HCT116 (cell line): Measurements from ENCODE around the gene RPL29.
A peak's percentile ranks its signal among the peaks of the same experiment; 100 is the strongest.

Source experiments
- CTCF ChIP-seq, 3 experiments: fragments of 200-600 bp in 1 of 3; sonication (generic) in 1 of 3; IDR thresholded peaks in 2 of 3; conservative IDR thresholded peaks in 1 of 3; 2 replicates each; pipeline ENCODE4 v1.5.1; 2012 to 2017; ENCODE audit warnings: low read depth in 2 of 3, low read length in 2 of 3, antibody characterized with exemption in 1 of 3, borderline replicate concordance in 1 of 3, control low read depth in 1 of 3, mild to moderate bottlenecking in 1 of 3, mixed read lengths in 1 of 3, mixed run types in 1 of 3, moderate library complexity in 1 of 3; ENCODE audit not compliant: insufficient read depth in 1 of 3
- POLR2A ChIP-seq: IDR thresholded peaks from 2 replicates; pipeline ENCODE4 v1.7.0; 2011; ENCODE audit warnings: borderline replicate concordance; ENCODE audit not compliant: insufficient read depth, insufficient read length; ENCODE audit errors: extremely low read depth
- POLR2AphosphoS5 ChIP-seq: IDR thresholded peaks from 2 replicates; pipeline ENCODE4 v1.6.1; 2011; ENCODE audit warnings: mild to moderate bottlenecking, low read depth, low read length, moderate library complexity
- ZFX ChIP-seq: fragments of 450-650 bp; IDR thresholded peaks from 2 replicates; pipeline ENCODE4 v1.6.1; 2017
- TF ChIP-seq, protein P1 (sequence below): IDR thresholded peaks from 2 replicates; pipeline ENCODE4 v1.6.1; 2012; ENCODE audit warnings: low read depth

- peak; percentile 49; the same call in 1 of the 2 replicates for TF ChIP-seq ZFX
- TF ChIP-seq, protein P1, sequence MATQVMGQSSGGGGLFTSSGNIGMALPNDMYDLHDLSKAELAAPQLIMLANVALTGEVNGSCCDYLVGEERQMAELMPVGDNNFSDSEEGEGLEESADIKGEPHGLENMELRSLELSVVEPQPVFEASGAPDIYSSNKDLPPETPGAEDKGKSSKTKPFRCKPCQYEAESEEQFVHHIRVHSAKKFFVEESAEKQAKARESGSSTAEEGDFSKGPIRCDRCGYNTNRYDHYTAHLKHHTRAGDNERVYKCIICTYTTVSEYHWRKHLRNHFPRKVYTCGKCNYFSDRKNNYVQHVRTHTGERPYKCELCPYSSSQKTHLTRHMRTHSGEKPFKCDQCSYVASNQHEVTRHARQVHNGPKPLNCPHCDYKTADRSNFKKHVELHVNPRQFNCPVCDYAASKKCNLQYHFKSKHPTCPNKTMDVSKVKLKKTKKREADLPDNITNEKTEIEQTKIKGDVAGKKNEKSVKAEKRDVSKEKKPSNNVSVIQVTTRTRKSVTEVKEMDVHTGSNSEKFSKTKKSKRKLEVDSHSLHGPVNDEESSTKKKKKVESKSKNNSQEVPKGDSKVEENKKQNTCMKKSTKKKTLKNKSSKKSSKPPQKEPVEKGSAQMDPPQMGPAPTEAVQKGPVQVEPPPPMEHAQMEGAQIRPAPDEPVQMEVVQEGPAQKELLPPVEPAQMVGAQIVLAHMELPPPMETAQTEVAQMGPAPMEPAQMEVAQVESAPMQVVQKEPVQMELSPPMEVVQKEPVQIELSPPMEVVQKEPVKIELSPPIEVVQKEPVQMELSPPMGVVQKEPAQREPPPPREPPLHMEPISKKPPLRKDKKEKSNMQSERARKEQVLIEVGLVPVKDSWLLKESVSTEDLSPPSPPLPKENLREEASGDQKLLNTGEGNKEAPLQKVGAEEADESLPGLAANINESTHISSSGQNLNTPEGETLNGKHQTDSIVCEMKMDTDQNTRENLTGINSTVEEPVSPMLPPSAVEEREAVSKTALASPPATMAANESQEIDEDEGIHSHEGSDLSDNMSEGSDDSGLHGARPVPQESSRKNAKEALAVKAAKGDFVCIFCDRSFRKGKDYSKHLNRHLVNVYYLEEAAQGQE: no peak
- TF ChIP-seq CTCF (IDR thresholded peaks at IDR 0.05 in 2 of 3, conservative IDR thresholded peaks at IDR 0.05 in 1 of 3; ENCODE audit: borderline replicate concordance in 1 of 3, insufficient read depth in 1 of 3, low read depth in 2 of 3, low read length in 2 of 3): no peak
- peak; percentile 61 for TF ChIP-seq POLR2A
- TF ChIP-seq POLR2AphosphoS5: peak; percentile 84
These were observed 20.5 kb downstream of the RPL29 start, which contains the start of gene ABHD14A for GRCh38 chr3:51974963-51975851.
